HAP-1 (cell line): ENCODE data around the gene GPR183.

ENCODE experiments used
- DNase-seq, 2 experiments: peaks; one replicate each; pipeline ENCODE4 v3.0.0-alpha.2; 2016 to 2020; ENCODE audit warnings: low spot score in 2 of 2
- H3K27me3 ChIP-seq: fragments of 250-450 bp; sonication (Bioruptor Pico); 2 replicates; pipeline ENCODE4 v1.5.1; 2020; ENCODE audit warnings: low read depth, mild to moderate bottlenecking, moderate library complexity
- H3K36me3 ChIP-seq: fragments of 250-450 bp; sonication (Bioruptor Pico); replicated peaks from 2 replicates; pipeline ENCODE4 v1.5.1; 2020; ENCODE audit warnings: mild to moderate bottlenecking
- H3K4me1 ChIP-seq: fragments of 250-450 bp; sonication (Bioruptor Pico); 2 replicates; pipeline ENCODE4 v1.5.1; 2020; ENCODE audit warnings: mild to moderate bottlenecking
- H3K4me3 ChIP-seq: fragments of 250-450 bp; sonication (Bioruptor Pico); 2 replicates; pipeline ENCODE4 v1.5.1; 2020; ENCODE audit warnings: mild to moderate bottlenecking, moderate library complexity
- H3K9me3 ChIP-seq: fragments of 250-450 bp; sonication (Bioruptor Pico); 2 replicates; pipeline ENCODE4 v1.5.1; 2020; ENCODE audit warnings: mild to moderate bottlenecking, moderate library complexity
- in situ Hi-C: fragments of 300-500 bp; cut with MboI; formaldehyde crosslinking; loops from 3 replicates; pipeline ENCODE4 v1.14.3; 2020; ENCODE audit warnings: low sequenced_read_pairs, inconsistent platforms, mixed read lengths

The GPR183 gene

GRCh38 chr13:99307247-99307646, at the start of gene GPR183:
GPR183 (minus strand) TSS chr13:99307399; CDS start chr13:99296145, 11,254 bp downstream.
- in situ Hi-C loops = no loop called here
- Histone ChIP-seq H3K9me3 (no peaks in the 10 kb centered on the region), H3K27me3 (no peaks in the 10 kb centered on the region), H3K4me1 (peaks cover 16% of the 10 kb centered on the region), H3K36me3 (no peaks in the 10 kb centered on the region), H3K4me3 (no peak within 1 kb of the TSS)
- no peak for DNase-seq

- DNase-seq = no peak
- in situ Hi-C loops = no loop called here
- Histone ChIP-seq H3K9me3 (no peaks in the 10 kb centered on the region), H3K4me3 (no peak overlapping the region), H3K36me3 (no peaks in the 10 kb centered on the region; the same call in none of the 2 replicates), H3K4me1 (no peaks in the 10 kb centered on the region), H3K27me3 (no peaks in the 10 kb centered on the region)
Observed at GRCh38 chr13:99356262-99357091, 49.3 kb upstream of the GPR183 start.

GRCh38 chr13:99356012-99356261, 48.7 kb upstream of the GPR183 start:
- H3K4me1 ChIP-seq = no peaks in the 10 kb centered on the region
- in situ Hi-C loops = no loop called here
- no peaks in the 10 kb centered on the region for H3K9me3 ChIP-seq
- no peaks in the 10 kb centered on the region; the same call in none of the 2 replicates for H3K36me3 ChIP-seq
- no peak for DNase-seq
- H3K4me3 ChIP-seq = no peak overlapping the region
- H3K27me3 ChIP-seq = no peaks in the 10 kb centered on the region

GRCh38 chr13:99355267-99356011, 48.2 kb upstream of the GPR183 start:
- in situ Hi-C loops = no loop called here
- Histone ChIP-seq H3K9me3 (no peaks in the 10 kb centered on the region), H3K4me3 (no peak overlapping the region), H3K27me3 (no peaks in the 10 kb centered on the region), H3K4me1 (no peaks in the 10 kb centered on the region), H3K36me3 (no peaks in the 10 kb centered on the region; the same call in none of the 2 replicates)
- DNase-seq = no peak

GRCh38 chr13:99354371-99354951, 47.3 kb upstream of the GPR183 start:
- Histone ChIP-seq H3K4me1 (no peaks in the 10 kb centered on the region), H3K4me3 (no peak overlapping the region), H3K36me3 (no peaks in the 10 kb centered on the region; the same call in none of the 2 replicates), H3K27me3 (no peaks in the 10 kb centered on the region), H3K9me3 (no peaks in the 10 kb centered on the region)
- in situ Hi-C loops = no loop called here
- DNase-seq = no peak

- Histone ChIP-seq H3K4me1 (no peaks in the 10 kb centered on the region), H3K27me3 (no peaks in the 10 kb centered on the region), H3K36me3 (no peaks in the 10 kb centered on the region; the same call in none of the 2 replicates), H3K4me3 (no peak overlapping the region), H3K9me3 (no peaks in the 10 kb centered on the region)
- DNase-seq = no peak
- in situ Hi-C loops = no loop called here
Observed at GRCh38 chr13:99353836-99354235, 46.6 kb upstream of the GPR183 start.

- in situ Hi-C loops = no loop called here
- Histone ChIP-seq H3K4me3 (no peak overlapping the region), H3K27me3 (no peaks in the 10 kb centered on the region), H3K36me3 (no peaks in the 10 kb centered on the region; the same call in none of the 2 replicates), H3K9me3 (no peaks in the 10 kb centered on the region), H3K4me1 (no peaks in the 10 kb centered on the region)
- no peak for DNase-seq
Observed at GRCh38 chr13:99353246-99353600, 46.0 kb upstream of the GPR183 start.

- no peaks in the 10 kb centered on the region for H3K9me3 ChIP-seq
- no peaks in the 10 kb centered on the region; the same call in none of the 2 replicates for H3K36me3 ChIP-seq
- no peaks in the 10 kb centered on the region for H3K4me1 ChIP-seq
- in situ Hi-C loops = no loop called here
- no peaks in the 10 kb centered on the region for H3K27me3 ChIP-seq
- no peak overlapping the region for H3K4me3 ChIP-seq
- DNase-seq = no peak
Observed at GRCh38 chr13:99352351-99353245, 45.4 kb upstream of the GPR183 start.

GRCh38 chr13:99351772-99352171, 44.6 kb upstream of the GPR183 start:
- no peaks in the 10 kb centered on the region for H3K9me3 ChIP-seq
- no peaks in the 10 kb centered on the region; the same call in none of the 2 replicates for H3K36me3 ChIP-seq
- no peaks in the 10 kb centered on the region for H3K4me1 ChIP-seq
- in situ Hi-C loops = no loop called here
- DNase-seq = no peak
- H3K27me3 ChIP-seq = no peaks in the 10 kb centered on the region
- H3K4me3 ChIP-seq = no peak overlapping the region

GRCh38 chr13:99350191-99350590, 43.0 kb upstream of the GPR183 start:
- in situ Hi-C loops = no loop called here
- H3K4me3 ChIP-seq = no peak overlapping the region
- no peak for DNase-seq
- H3K27me3 ChIP-seq = no peaks in the 10 kb centered on the region
- no peaks in the 10 kb centered on the region for H3K4me1 ChIP-seq
- no peaks in the 10 kb centered on the region for H3K36me3 ChIP-seq
- H3K9me3 ChIP-seq = no peaks in the 10 kb centered on the region

- H3K4me3 ChIP-seq = no peak overlapping the region
Observed at GRCh38 chr13:99347911-99348451, 40.8 kb upstream of the GPR183 start.

GRCh38 chr13:99347335-99347878, 40.2 kb upstream of the GPR183 start:
- in situ Hi-C loops = no loop called here
- Histone ChIP-seq H3K36me3 (no peaks in the 10 kb centered on the region), H3K9me3 (no peaks in the 10 kb centered on the region), H3K27me3 (no peaks in the 10 kb centered on the region), H3K4me3 (no peak overlapping the region), H3K4me1 (no peaks in the 10 kb centered on the region)
- no peak for DNase-seq

More at GRCh38 chr13:99347911-99348451, 40.8 kb upstream of the GPR183 start:
- Histone ChIP-seq H3K4me1 (no peaks in the 10 kb centered on the region), H3K9me3 (no peaks in the 10 kb centered on the region), H3K36me3 (no peaks in the 10 kb centered on the region), H3K27me3 (no peaks in the 10 kb centered on the region)
- DNase-seq = no peak
- in situ Hi-C loops = no loop called here
